UCSD-AML1 (cell line): ENCODE data around the gene SLC2A9.
"Not testable (repeated sequence)": the region's sequence is repeated elsewhere in the genome, so short reads cannot be mapped to it uniquely, and the experiment has no call there.

Experiments used
- DNase-seq: peaks from one replicate; lab custom pipeline; 2025; ENCODE audit not compliant: unreplicated experiment; lab: John Stamatoyannopoulos, UW

SLC2A9 gene

DNA sequence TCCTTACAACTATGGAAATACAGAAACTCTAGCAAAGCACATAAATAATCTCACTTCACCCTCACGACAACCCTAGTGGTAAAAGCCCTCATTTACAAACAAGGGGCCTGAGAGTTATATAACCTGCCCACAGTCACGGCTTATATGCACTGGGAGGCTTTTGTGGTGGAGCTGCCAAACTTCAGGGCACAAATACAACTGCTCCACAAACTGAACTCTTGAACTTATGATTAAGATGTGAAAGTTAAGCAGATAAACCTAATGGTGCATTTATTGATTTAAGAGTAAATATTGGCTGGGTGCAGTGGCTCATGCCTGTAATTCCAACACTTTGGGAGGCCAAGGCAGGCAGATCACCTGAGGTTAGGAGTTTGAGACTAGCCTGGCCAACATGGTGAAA is 19.0 kb downstream of the SLC2A9 start:
- DNase-seq, result no peak

DNA sequence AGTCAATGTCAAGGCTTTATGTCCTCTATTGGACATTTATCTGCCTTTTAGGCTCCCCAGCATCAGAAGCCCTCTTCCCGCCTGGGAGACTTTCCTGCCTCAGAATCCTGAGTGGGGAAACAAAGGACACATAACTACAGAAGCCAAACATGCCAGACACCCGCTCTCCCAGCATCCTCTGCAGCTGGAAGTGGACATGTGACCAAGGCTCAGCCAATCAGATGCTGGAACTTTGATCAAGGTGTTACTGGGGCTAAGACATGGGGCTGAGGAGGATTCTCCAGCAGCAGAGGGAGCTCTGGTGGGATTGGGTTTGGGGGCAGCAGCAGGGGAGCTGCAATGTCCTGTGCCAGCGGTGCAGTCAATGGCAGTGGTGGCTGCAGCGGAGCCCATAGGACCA is 19.5 kb downstream of the SLC2A9 start:
- no peak for DNase-seq

DNA sequence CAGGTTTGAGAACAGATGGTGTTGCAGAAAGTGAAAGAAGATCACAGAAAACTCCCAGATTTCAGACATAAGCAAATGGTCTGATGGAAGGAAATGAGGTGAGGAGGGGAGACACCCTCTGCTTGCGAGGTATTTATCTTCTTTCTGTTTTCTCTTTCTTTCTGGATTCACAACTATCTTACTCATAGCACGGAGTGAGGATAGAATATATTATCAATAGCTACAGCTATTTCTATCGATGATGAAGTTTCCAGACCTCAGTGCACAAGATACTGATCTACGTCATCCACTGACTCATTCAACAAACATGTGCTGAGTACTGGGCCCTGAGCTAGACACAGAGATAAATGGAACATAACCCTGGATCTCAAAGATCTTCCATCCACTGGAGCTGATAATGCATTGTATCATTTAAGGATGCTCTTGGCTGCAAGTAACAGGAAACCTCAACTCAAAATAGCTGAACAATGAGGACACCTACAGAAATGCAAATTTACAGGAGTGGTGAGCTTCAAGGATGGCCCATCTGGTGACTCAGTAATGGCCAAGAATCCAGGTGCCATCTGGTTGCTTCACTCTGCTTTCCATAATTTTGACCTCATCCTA is 21.2 kb downstream of the SLC2A9 start:
- DNase-seq, result no peak

DNA sequence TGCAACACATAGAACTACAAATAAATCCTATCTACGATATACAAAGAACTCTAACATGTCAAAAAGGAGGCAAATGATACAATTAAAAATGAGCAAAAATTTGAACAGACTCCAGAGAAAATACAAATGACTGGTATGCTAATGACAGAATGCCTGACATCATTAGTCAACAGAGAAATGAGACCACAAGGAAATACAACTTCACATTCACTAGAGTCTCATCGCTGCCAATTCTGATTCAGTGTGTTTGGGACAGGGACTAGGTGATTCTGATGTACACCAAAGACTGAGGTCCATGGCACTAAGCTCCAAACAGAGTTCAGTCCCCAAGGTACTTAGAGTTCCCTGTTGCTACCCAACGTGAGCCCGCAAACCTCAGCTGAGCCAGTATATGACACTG is 23.4 kb downstream of the SLC2A9 start:
- no peak for DNase-seq

DNA sequence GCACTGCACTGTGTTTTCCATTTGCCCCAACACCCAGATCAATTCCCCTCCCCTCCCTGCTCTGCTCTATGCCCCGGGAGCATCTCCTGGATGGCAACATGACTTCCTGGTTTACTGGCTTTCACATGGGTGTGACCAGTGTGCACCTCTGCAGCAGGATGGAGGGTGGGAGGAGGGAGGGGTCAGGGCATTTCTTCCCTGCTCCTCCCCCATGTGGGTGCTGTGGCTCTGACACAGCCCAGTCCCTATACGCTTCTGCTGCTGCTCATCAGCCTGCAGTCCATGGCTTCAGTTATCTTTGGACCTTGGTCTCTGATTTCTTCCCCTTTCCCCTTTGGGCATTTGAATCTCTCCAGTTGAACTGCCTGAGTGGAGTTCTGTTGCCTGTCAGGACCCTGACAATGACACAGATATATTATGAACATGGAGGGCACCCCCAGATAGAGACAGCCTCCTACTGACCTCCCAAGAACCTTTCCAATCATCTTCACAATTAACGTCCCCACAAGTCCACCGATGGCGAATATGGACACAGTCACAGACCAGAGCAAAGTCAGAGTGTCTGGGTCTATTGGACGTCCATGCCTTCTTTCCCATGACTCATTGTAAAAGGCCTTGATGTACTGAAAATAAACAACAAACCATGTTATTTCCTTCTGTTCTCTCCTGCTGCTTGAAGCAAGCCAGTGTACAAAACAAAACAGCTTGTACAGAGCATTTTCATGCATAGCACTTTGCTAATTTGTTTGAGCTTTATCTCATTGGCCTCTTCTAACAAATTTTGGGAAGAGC is 24.8 kb downstream of the SLC2A9 start:
- no peak for DNase-seq

DNA sequence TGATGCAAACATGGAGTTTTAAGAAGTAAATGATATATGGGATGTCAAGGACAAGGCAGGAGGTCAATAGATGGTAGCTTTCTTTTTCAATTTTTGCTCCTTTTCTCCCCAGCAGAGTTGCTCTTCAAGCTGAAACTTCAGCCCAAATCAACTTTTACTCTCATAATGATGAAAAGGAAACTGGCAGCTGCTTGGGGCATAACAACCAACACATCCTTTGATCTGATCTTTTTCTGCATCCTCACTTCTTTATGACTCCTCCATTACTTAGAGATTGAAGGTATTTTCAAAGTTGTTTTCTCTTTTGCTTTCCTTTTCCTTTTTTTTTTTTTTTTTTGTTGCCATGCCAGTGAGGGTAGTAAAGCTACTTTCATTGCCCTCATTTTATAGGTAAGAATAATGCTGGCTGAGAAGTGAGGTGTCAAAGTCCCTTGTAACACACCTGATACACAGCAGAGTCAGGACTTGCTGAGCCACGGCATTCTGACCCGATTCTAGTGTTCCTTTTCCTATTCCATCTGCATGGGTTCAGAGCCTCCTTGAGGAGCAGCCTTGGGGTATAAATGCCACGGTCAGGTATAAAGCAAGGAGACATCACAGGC is 26.9 kb downstream of the SLC2A9 start:
- DNase-seq, result no peak

DNA sequence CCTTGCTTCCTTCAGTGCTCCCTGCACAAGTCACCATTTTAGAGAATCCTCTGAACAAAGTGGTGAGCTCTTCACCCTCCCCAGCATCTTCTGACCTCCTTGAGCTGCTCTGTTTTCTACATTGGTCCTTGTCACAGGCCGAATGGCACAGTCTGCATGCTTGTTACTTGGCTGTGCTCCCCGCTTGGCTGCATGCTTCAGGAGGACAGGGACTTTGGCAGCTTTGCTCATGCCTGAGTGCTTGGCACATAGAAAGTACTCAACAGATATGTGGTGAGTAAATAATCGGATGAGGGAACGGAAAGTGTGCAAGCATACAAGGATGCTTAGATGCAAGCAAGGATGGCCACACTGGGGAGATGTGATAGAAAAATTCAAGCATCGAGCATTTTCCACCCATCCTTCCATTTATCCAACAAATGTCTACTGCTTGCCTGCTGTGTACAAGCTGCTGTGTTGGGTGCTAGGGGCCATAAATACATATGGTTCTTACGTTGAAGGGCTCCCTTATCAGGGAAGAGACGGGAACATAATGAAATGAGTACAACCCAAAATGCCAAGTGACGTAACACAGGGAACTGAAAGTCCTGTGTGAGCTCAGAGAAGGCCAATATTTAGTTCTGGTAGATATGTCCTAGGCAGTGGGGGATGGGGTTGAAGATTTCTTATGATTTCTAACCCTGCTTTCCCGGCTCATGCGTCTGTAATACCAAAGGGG is 31.2 kb downstream of the SLC2A9 start:
- DNase-seq, result no peak

DNA sequence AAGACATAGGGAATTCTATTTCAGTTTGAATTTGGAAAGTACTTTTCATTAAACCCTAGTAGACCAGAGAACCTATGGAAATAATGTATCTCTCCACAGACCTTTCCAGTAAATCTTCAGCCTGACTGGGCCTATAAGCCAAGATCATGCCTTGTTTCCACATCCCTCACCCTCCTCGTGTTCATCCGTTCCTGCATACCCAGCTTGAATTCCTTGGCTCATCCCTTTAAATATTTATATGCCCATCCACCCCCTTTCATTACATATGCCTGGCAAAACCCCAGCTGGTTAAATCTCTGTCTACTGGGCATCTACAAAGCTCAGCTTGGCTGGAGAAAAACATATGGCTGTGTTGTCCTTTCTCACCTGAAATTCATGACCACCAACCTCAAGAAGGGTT is 32.4 kb downstream of the SLC2A9 start:
- DNase-seq, result no peak

DNA sequence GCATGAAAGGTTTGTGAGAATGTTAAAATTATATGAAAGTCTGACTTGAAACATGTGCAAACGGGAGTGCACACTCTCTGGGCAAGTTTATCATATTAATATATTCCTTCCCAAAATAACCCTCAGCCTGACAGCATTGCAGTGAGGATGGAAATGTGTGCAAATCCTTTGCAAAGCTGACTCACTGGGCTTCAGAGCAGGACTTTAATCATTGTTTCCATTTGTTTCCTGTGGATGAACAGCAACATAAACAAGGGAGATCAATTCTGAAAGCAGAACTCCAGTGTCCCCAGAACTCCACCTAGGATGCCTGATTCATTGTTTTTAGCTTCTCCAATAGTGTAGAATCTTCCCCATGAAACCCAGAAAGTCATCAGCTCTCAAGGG is 32.9 kb downstream of the SLC2A9 start:
- no peak for DNase-seq

DNA sequence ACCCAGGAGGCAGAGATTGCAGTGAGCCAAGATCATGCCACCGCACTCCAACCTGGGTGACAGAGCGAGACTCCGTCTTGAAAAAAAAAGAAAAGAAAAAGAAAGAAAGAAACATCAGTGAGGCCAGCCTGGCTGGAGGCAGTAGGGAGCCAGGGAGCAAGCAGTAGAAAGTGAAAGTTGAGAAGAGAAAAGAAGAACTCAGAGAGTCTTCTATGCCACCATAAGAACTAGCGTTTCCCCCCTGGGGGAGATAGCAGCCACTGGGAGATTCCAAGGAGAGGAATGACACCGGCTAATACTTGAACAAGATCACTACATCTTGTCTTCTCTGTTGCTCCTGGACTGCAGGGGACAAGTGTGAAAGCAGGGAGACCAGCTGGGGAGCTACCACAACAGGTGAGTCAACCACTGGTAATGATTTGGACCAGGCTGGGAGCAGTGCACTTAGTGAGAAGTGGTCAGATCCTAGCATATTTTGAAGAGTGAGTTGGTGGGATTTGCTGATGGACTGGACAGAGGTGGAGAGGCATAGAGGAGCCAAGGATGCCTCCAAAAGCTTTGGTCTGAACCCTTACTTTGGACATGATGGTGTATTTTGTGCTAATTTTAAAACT is 33.4 kb downstream of the SLC2A9 start:
- DNase-seq, result no peak

DNA sequence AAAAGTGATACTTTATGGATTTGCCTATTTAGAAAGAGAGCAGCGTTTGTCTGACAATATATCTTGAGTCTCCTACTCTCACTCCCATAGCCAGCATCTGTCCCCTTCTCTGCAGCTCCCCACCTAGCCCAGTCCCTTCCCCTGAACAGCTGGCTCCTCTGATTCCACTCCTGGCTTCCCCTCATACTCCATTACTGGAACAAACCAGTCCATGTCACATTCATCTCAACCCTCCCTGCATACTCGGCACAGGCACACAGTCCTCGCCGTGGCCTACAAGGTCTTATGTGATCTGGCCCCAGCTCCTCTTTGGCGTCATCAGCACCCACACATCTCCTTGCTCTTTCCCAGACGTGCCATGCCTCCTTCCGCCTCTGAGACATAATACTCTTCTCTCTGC is 36.7 kb downstream of the SLC2A9 start:
- DNase-seq, result no peak

DNA sequence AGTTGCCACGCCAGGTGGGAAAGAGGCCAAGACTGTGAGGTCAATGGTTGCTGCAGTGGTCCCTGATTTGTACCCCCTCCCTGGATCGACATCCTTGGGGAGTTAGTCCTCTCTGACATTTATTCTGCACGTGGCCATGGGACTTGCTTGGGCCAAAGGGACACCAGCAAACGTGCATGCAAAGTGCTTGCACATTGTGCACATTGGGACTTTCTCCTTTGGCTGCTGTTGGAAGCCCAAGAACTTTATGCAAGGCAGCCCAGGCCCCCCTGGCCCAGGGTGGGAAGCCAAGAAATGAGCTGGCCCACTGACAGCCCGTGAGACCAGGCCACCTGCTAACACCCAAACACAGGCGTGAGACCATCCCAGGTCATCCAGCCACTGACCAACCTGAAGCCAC is 38.1 kb downstream of the SLC2A9 start:
- DNase-seq, result no peak

DNA sequence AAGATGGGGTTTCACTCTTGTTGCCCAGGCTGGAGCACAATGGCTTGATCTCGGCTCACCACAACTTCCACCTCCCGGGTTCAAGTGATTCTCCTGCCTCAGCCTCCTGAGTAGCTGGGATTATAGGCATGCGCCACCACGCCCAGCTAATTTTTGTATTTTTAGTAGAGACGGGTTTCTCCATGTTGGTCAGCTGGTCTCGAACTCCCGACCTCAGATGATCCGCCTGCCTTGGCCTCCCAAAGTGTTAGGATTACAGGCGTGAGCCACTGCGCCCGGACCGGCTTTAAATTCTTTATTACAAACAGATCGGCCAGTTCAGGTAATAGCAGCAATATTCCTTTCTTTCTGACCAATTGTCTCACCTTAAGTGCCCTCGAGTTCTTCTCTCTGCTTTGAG is 39.4 kb downstream of the SLC2A9 start:
- not testable (repeated sequence) for DNase-seq

DNA sequence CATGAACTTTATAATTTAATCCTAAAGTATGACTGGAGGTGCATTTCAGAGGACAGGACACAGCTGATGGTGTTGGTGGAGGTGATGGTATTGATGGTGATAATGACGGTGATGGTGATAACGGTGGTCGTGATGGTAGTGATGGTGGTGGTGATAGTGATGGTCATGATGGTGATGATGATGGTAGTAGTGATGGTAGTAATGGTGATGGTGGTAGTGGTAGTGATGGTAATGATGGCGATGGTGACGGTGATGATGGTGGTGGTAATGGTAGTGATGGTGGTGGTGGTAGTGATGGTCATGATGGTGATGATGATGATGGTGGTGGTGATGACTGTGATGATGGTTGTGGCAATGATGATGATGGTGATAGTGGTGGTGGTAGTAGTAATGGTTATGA is 40.4 kb downstream of the SLC2A9 start:
- DNase-seq, result no peak

DNA sequence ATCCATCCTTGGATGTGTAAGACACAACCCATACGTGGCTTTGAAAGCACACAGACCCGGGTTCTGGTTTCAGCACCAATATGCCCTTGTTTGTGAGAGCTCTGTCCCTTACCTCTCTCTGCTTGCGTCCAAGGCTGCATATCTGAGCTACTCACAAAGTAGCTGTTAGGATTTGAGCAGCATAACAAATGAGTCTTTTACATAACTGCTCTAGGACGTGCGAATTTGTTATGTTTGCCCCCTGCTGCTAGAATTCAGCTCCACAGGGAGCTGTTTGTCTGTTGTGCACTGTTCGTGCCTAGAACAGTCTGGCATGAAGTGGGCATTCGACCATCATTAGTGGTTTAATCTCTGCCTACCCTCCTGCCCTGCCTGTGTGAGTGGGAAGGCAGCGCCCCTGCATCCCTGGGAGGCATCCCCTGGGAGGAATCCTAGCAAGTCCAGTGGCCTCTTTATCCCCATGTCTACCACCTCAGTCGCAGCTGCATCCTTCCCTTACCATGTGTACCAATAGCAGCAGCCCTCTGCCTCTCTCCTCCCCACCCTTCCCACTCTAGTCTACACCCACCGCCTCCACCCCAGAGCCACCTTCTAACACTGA is 42.1 kb downstream of the SLC2A9 start:
- DNase-seq, result no peak

DNA sequence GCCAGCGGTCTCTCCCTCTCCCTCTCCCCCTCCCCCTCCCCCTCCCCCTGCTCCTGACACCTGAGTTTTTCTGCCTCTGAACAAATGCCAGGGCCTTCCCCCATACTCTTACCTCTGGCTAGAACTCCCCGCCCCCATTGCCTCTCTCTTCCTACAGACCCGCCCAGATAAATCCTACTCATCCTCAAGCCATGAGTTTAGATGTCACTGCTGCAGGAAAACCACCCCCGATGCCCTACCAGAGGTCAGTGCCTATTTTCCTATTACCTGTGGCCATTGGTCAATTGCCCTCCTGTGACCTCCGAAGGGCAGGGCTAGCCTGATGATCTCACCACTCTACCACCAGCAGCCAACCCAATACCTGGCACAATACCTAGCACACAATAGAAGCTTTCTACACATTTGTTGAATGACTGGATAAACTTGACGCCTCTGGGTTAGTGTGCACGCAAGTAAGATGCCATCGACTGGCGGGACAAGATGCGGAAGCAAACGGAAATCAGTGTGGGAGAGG is 43.7 kb downstream of the SLC2A9 start:
- no peak for DNase-seq

DNA sequence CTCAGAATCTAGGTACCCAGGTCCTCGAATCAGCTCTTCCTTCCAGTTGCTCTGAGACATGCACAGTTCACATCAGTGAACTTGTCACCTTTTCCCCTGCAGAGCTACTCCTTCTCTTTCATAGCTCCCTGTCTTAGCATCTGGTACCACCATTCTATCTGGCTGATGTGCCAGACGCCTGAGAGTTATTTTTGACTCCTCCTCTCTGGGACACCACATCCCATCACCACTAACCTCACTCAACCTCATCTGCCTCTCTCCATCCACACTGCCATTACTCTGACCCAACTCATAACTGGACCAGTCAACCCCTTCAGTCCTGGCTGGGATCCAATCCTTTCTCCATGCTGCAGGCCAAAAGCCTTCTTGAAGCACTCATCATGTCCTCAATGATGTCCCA is 44.5 kb downstream of the SLC2A9 start:
- no peak for DNase-seq

DNA sequence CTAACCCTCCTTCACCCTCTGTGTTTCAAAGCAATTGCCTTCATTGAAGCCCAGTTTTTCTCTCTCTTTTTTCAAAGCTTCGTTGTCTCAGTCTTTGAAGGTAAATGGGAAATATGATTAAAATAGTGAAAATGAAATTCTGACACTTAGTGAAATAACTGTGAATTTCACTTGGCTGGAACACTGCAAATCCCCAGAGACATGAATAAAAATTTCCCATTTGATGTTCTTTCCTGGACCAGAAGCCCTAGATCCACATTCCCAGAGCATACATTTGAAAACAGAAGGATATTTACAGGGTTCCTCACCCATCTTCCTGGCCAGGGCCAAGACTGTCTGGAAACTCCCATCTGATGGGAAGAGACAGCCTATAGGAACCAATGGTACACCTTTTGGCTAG is 45.0 kb downstream of the SLC2A9 start:
- no peak for DNase-seq

DNA sequence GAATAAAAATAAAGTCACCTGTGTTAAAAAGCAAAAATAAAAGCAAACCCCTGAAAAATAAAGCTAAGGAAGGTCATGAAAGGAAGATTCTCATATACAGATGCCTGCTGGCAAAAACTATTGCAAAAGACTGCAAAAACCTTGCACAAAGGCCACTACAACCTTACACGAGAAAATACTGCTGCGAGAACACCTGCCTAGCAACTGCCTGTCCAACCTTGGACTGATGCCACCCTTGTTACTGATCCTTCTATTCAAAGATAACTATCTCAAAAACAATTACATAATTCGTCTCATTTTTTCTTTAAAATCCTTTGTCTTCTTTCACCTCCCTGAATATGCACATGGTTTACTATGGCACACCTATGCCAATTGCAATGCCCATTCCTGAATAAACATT is 49.6 kb downstream of the SLC2A9 start:
- DNase-seq, result no peak

DNA sequence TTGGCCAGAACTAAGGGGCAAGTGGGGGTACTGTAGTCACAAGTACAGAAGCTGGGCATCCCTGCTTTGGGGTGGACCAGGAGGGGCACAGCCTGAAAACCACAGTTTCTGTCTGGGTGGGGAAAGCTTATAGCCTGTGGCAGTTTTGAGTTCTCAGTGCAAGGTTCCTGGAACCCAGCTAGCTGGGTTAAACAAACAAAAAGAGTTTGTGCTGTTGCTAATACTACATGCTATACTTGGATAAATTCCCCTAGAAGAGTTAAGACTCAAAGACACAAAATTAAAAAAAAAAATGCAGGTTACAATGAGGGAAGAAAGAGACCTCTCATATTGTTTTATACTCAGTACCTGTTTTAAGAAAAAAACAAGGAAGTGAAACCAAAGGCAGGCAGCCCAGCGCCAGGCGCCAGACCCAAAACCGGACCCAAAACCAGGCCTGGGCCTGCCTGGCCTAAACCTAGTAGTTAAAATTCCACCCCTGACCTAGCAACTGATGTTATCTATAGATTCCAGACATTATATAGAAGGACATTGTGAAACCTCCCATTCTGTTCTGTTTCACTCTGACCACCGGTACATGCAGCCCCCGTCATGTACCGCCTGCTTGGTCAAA is 50.8 kb downstream of the SLC2A9 start:
- no peak for DNase-seq
